Heart left ventricle (tissue), 16 donors: ENCODE data around the gene MRE11. TPM values are rescaled to one million over a fixed set of nuclear protein-coding genes. Genes with fewer than 3 reads are reported as not detected.

Source experiments
- ATAC-seq, 4 donors: fragments of 200-7000 bp; cut with Tn5 transposase; one replicate each; pipeline ENCODE4 v1.9.1; 2020 to 2022; ENCODE audit warnings: moderate library complexity in 4 of 4, mild to moderate bottlenecking in 3 of 4, moderate number of reproducible peaks in 1 of 4
- DNase-seq, 5 donors: peaks; one replicate each; pipeline ENCODE4 v3.0.0-alpha.2; 2020
- H3K27ac ChIP-seq, 12 donors: fragments of 200-600 bp; sonication (generic) in 4 of 12; one replicate each; pipeline versions ENCODE4 v1.5.0 to v1.8.0; 2016 to 2022; ENCODE audit warnings: mild to moderate bottlenecking in 2 of 12
- H3K27me3 ChIP-seq, 9 donors: fragments of 200-600 bp; sonication (generic) in 2 of 9; one replicate each; pipeline versions ENCODE4 v1.5.1 to v1.8.0; 2016 to 2022; ENCODE audit warnings: mild to moderate bottlenecking in 3 of 9
- H3K36me3 ChIP-seq, 9 donors: fragments of 200-600 bp; sonication (generic) in 2 of 9; one replicate each; pipeline versions ENCODE4 v1.5.0 to v1.8.0; 2018 to 2022; ENCODE audit warnings: mild to moderate bottlenecking in 2 of 9
- H3K4me1 ChIP-seq, 12 donors: fragments of 200-600 bp; sonication (generic) in 4 of 12; one replicate each; pipeline versions ENCODE4 v1.5.0 to v1.8.0; 2016 to 2022; ENCODE audit warnings: mild to moderate bottlenecking in 3 of 12
- H3K4me3 ChIP-seq, 12 donors: fragments of 200-600 bp; sonication (generic) in 4 of 12; one replicate each; pipeline versions ENCODE4 v1.5.0 to v1.8.0; 2017 to 2022; ENCODE audit warnings: mild to moderate bottlenecking in 9 of 12, moderate library complexity in 4 of 12
- H3K9me3 ChIP-seq, 12 donors: fragments of 200-600 bp; sonication (generic) in 4 of 12; one replicate each; pipeline versions ENCODE4 v1.5.0 to v1.8.0; 2016 to 2022; ENCODE audit warnings: mild to moderate bottlenecking in 1 of 12
- POLR2A ChIP-seq, 2 donors: fragments of 450-650 bp; IDR thresholded peaks; one replicate each; pipeline ENCODE4 v1.6.1; 2017; ENCODE audit warnings: antibody characterized with exemption in 2 of 2, mild to moderate bottlenecking in 2 of 2, moderate library complexity in 2 of 2
- WGBS, 4 donors: extraction: QIAGEN DNeasy Blood & Tissue Kit in 2 of 4; methylation state at CpG; one replicate each; pipeline versions ENCODE4 v1.1.5 to v1.1.7; 2013 to 2018; 5-methylcytosine and 5-hydroxymethylcytosine counted together
- intact Hi-C, 10 donors: fragments of 100-400 bp; cut with DNase I; formaldehyde crosslinking; loops; one replicate each; pipeline versions ENCODE4 v1.11.1 to v1.14.2; 2022
- polyA plus RNA-seq, 2 donors: library from polyadenylated mRNA; stranded (reverse); fragments of 200-250 nt; gene quantifications; one replicate each; pipeline ENCODE4 v1.2.3, GENCODE V29; 2013
- total RNA-seq, 9 donors: library from RNA; depleted of rRNA in 2 of 9; stranded (reverse); fragments of >200 nt in 2 of 9; fragmentation: NEBNext Ultra II Directional in 3 of 9; extraction: Animal tissue kit (Norgen Biotek cat#: 25700) in 3 of 9; gene quantifications; one replicate each; pipeline versions ENCODE4 v1.1.0 to v1.2.4, GENCODE V29; 2016 to 2023
- TF ChIP-seq, protein P1 (sequence below), 12 donors: fragments of 200-600 bp; sonication (generic) in 4 of 12; IDR thresholded peaks; one replicate each; pipeline versions ENCODE4 v1.5.0 to v1.8.0; 2018 to 2022; ENCODE audit warnings: antibody characterized with exemption in 12 of 12, mild to moderate bottlenecking in 5 of 12
- donor health status: ischemic (EF 13 %, LVEDD 7.1; RV severe dilation, severe dysfunction).
- donor health status: healthy with polysubstance abuse.
- donor health status: DM: no; HTN: yes; CAD: no.
- donor health status: DM: no; HTN: no; CAD: no.
- donor health status: ischemic (EF 25% LVEDD 6.9; RV normal size, moderate dysfunction).
- donor health status: ischemic (EF 25% LVEDD 5.7; RV mildly dilated, moderate dysfunction).
- donor health status: healthy.
- donor health status: DM: yes; HTN: yes; CAD: no.
- donor health status: ischemic (EF 35%, LVEDD 5.7; RV mildly dilated, moderate dysfunction).
- donor health status: nonischemic (EF 11% LVEDD 7.7; RV severe dilation, severe dysfunction).
- donor health status: DM: yes; HTN: yes; CAD: no.
- donor health status: PGD.
- donor health status: ischemic (EF 29% LVEDD 5.4; RV normal size, mild dysfunction).
- donor health status: nonischemic (EF 23%, LVEDD 6.1; RV moderate dilation, normal function).

Gene MRE11
- total and polyA plus RNA-seq, 11 donors: 1.9 to 12.3 (median 7.9) TPM

DNA sequence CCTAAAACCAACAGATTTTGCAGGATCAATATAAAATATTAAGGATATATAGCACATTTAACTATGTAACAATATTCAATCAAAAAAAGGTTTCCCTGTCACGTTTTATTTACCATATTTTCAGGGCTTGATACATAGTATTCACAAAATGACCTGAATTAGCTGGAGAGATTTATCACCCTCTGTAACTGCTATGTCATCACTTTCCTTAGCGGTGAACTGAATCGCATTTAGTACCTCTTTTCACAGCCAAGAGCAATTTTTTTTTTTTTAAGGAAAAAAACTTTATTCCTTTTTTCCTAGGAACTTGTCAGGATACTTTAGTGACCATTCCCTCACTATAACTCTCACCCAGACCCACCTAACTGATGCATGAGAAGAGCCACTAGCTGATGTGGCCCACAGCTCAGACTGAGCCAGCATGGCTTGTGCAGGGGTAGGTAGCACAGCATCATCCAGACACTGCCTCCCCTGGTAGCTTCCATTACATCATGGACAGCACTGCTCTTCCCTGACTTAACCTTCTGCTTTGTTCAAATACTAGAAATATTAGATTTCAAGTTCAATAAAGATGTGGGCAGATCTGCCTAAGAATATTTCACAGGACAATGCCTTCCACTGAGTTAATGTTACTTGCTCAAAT is 75.4 kb downstream of the MRE11 start:
- ATAC-seq: no peak
- no peak overlapping the region for H3K27ac ChIP-seq
- peaks cover 0 to 39% (median 15%) of the 10 kb centered on the region in 9 donors for H3K36me3 ChIP-seq
- no peaks in the 10 kb centered on the region for H3K9me3 ChIP-seq
- H3K4me1 ChIP-seq: peaks cover 0 to 3% (median 0%) of the 10 kb centered on the region in 12 donors
- H3K4me3 ChIP-seq: no peak overlapping the region
- no peaks in the 10 kb centered on the region for H3K27me3 ChIP-seq
- TF ChIP-seq, protein P1, sequence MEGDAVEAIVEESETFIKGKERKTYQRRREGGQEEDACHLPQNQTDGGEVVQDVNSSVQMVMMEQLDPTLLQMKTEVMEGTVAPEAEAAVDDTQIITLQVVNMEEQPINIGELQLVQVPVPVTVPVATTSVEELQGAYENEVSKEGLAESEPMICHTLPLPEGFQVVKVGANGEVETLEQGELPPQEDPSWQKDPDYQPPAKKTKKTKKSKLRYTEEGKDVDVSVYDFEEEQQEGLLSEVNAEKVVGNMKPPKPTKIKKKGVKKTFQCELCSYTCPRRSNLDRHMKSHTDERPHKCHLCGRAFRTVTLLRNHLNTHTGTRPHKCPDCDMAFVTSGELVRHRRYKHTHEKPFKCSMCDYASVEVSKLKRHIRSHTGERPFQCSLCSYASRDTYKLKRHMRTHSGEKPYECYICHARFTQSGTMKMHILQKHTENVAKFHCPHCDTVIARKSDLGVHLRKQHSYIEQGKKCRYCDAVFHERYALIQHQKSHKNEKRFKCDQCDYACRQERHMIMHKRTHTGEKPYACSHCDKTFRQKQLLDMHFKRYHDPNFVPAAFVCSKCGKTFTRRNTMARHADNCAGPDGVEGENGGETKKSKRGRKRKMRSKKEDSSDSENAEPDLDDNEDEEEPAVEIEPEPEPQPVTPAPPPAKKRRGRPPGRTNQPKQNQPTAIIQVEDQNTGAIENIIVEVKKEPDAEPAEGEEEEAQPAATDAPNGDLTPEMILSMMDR (IDR thresholded peaks at IDR 0.05): no peak
- no peak for TF ChIP-seq POLR2A (IDR thresholded peaks at IDR 0.05)
- DNase-seq: no peak
- 77 to 81% (median 79%) methylated on average over 3 of the region's 3 CpGs for WGBS, 4 donors
- intact Hi-C loops: loop anchor here (2.0 to 10.0 kb wide), 8 partner anchors 233 to 523 kb away; no protein-coding TSS in a partner anchor

DNA sequence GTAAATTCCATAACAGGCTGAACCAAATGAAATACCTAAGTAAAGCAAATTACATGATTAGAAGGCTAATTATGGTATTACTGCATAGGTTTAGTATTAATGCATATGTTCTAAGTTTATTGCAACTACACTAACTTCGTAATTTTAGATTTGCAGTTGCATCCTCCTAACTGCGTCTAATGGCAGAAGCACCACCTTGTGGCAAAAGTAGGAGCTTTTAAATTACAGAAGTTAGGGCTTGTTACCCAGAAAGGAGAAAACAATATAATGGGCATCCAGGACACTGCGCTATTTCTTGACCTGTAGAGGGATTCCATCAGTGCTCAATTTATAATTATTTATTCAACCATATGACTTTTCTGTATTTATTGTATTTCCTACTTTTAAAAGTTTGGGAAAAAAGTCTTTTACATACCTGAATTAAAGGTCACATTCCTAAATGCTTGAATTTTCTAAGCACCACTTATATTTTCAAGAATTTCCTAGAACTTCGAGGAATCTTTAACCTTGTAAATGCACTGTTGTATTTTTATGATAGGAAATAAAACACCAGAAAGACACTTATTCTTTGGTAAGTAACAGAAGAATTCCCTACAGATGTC is 76.2 kb downstream of the MRE11 start:
- intact Hi-C loops: loop anchor here (2.0 to 10.0 kb wide), 8 partner anchors 233 to 523 kb away; no protein-coding TSS in a partner anchor
- TF ChIP-seq, protein P1 (IDR thresholded peaks at IDR 0.05): peak; percentile 31 to 70 (median 56)
- no peak for TF ChIP-seq POLR2A (IDR thresholded peaks at IDR 0.05)
- H3K4me1 ChIP-seq: peaks cover 0 to 3% (median 0%) of the 10 kb centered on the region in 12 donors
- H3K36me3 ChIP-seq: peaks cover 0 to 36% (median 14%) of the 10 kb centered on the region in 9 donors
- H3K27me3 ChIP-seq: no peaks in the 10 kb centered on the region
- no peak overlapping the region for H3K27ac ChIP-seq
- WGBS, 4 donors: 57 to 70% (median 61%) methylated on average over 4 of the region's 4 CpGs
- ATAC-seq (no peak), DNase-seq (no peak)
- no peak overlapping the region for H3K4me3 ChIP-seq
- no peaks in the 10 kb centered on the region for H3K9me3 ChIP-seq

DNA sequence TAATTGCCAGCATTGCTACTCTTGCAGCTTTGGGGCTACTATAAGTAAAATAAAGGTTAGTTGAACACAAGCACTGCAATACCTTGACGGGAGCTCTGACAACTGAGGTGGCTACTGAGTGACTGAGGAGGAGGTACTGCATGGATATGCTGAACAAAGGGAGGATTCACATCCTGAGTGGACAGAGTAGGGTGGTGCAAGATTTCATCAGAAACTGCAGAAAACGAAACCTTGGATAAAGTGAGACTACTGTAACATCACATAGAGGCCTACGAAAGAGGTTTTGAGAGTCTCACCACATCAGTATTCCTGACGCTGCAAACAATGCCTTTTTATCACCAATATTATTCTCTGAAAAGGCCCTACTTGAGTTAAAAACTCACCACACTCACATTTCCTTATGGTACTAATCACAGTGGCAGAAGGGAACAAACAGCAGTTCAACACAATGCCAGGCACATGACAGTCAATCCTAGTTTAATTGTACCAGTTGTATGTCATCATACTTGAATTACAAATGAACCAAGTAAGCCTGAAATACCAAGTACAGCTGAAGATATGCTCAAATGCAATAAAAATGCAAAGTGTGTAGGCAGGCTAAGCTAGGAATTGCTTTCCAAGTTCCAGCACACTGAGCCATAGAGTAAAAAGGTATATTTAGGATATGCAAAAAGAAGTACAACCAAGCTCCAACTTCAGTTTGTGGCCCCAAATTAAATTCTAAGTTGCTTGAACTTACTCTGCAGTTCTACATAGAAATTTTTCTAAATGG is 88.4 kb downstream of the MRE11 start:
- Histone ChIP-seq H3K4me1 (peaks cover 0 to 14% (median 0%) of the 10 kb centered on the region in 12 donors), H3K27ac (no peak overlapping the region), H3K9me3 (peaks cover 0 to 3% (median 0%) of the 10 kb centered on the region in 12 donors), H3K36me3 (no peaks in the 10 kb centered on the region), H3K4me3 (no peak overlapping the region), H3K27me3 (peaks cover 3 to 24% (median 13%) of the 10 kb centered on the region in 9 donors)
- WGBS, 4 donors: 86 to 92% (median 89%) methylated on average over 4 of the region's 4 CpGs
- TF ChIP-seq POLR2A (IDR thresholded peaks at IDR 0.05): no peak
- TF ChIP-seq, protein P1 (IDR thresholded peaks at IDR 0.05): no peak
- no peak for DNase-seq
- ATAC-seq: no peak
- intact Hi-C loops: no loop called here

DNA sequence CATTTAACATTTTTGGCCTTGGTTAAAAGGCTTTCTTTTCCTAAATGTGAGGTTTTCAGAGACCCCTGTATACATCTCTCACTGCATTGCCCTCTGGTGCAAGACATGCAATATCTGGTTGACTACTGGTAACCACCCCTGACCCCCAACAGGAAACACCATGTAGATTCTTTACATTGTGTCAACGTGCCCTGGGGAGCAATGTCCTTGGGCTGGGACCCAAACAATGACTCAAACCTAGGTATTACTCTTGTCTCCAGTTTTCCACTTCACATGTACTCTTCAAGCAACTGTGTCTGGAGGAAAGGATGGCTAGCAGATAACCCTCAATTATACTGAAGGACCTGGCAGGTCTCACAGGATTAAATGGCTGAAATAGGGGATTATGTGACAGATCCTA is 91.3 kb downstream of the MRE11 start:
- Histone ChIP-seq H3K27ac (no peak overlapping the region), H3K4me1 (peaks cover 0 to 14% (median 0%) of the 10 kb centered on the region in 12 donors), H3K36me3 (no peaks in the 10 kb centered on the region), H3K9me3 (peaks cover 0 to 2% (median 0%) of the 10 kb centered on the region in 12 donors), H3K4me3 (no peak overlapping the region), H3K27me3 (peaks cover 3 to 45% (median 18%) of the 10 kb centered on the region in 9 donors)
- TF ChIP-seq, protein P1 (IDR thresholded peaks at IDR 0.05): no peak
- TF ChIP-seq POLR2A (IDR thresholded peaks at IDR 0.05): no peak
- intact Hi-C loops: no loop called here
- 23 to 43% (median 30%) methylated on average over 1 of the region's 1 CpG for WGBS, 4 donors
- DNase-seq: no peak
- ATAC-seq: no peak
